ENCODE results near the gene RPA1.

DNA sequence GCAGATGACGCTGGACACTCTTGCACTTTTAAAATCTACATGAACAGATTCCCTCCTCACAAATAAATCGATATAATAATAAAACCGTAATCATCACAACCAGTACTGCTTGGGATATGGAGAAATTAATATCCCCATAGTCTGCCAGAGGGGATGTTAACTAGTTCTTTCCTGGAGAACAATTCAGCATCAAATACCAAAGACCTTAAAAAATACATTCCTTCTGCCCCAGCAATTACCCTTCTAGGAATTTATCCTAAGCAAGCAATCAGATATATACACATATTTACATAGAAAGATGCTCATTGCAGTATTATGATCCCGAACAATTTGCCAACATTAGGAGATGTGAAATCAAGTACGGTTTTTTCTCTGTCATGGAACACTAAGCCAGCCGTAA, 21.9 kb upstream of the RPA1 start:
- TF ChIP-seq, protein P1, sequence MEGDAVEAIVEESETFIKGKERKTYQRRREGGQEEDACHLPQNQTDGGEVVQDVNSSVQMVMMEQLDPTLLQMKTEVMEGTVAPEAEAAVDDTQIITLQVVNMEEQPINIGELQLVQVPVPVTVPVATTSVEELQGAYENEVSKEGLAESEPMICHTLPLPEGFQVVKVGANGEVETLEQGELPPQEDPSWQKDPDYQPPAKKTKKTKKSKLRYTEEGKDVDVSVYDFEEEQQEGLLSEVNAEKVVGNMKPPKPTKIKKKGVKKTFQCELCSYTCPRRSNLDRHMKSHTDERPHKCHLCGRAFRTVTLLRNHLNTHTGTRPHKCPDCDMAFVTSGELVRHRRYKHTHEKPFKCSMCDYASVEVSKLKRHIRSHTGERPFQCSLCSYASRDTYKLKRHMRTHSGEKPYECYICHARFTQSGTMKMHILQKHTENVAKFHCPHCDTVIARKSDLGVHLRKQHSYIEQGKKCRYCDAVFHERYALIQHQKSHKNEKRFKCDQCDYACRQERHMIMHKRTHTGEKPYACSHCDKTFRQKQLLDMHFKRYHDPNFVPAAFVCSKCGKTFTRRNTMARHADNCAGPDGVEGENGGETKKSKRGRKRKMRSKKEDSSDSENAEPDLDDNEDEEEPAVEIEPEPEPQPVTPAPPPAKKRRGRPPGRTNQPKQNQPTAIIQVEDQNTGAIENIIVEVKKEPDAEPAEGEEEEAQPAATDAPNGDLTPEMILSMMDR (conservative IDR thresholded peaks at IDR 0.05; ENCODE audit: low read depth, low read length), result no peak
- no peak for TF ChIP-seq EZH2 (IDR thresholded peaks at IDR 0.05; ENCODE audit: borderline replicate concordance, low read depth, low read length, poor library complexity, severe bottlenecking)
